Vagina (tissue), 2 donors: ENCODE data around the gene CWC22.

Experiments
- CTCF ChIP-seq, 3 experiments: fragments of 450-650 bp in 2 of 3; fragments of 200-600 bp in 1 of 3; sonication (generic) in 1 of 3; IDR thresholded peaks; one replicate each; pipeline ENCODE4 v1.5.1; 2017 to 2019; ENCODE audit warnings: antibody characterized with exemption in 3 of 3, mild to moderate bottlenecking in 2 of 3, moderate library complexity in 2 of 3
- POLR2A ChIP-seq, 2 donors: fragments of 450-650 bp; IDR thresholded peaks; one replicate each; pipeline ENCODE4 v1.6.1; 2017; ENCODE audit warnings: antibody characterized with exemption in 2 of 2, mild to moderate bottlenecking in 2 of 2, moderate library complexity in 2 of 2
- POLR2AphosphoS5 ChIP-seq, 2 donors: sonication (generic); formaldehyde crosslinking; IDR thresholded peaks; one replicate each; pipeline ENCODE4 v1.9.0; 2017; ENCODE audit warnings: antibody characterized with exemption in 2 of 2, mild to moderate bottlenecking in 2 of 2, low read depth in 1 of 2; ENCODE audit not compliant: insufficient read depth in 1 of 2

GRCh38 chr2:180006231-180006630 lies 866 bp downstream of the CWC22 start:
- no peak for TF ChIP-seq POLR2A (IDR thresholded peaks at IDR 0.05)
- TF ChIP-seq CTCF (IDR thresholded peaks at IDR 0.05) = no peak
- no peak for TF ChIP-seq POLR2AphosphoS5 (IDR thresholded peaks at IDR 0.05; ENCODE audit: insufficient read depth in 1 of 2, low read depth in 1 of 2)
